SU-DHL-6 (cell line): ENCODE results near the gene TIMM10.
A peak's percentile ranks its signal among the peaks of the same experiment; 100 is the strongest.

Experiments
- H2AFZ ChIP-seq: fragments of 200-600 bp; sonication (generic); 2 replicates; pipeline ENCODE4 v1.6.1; 2014; ENCODE audit warnings: low read depth, mild to moderate bottlenecking, moderate library complexity, mixed read lengths, antibody characterized with exemption, low read length; ENCODE audit not compliant: severe bottlenecking
- H3F3A ChIP-seq: fragments of 200-600 bp; shearing (Covaris generic); 2 replicates; pipeline ENCODE4 v1.6.0; 2016; ENCODE audit warnings: antibody characterized with exemption, mild to moderate bottlenecking; ENCODE audit not compliant: insufficient read depth
- H3K27ac ChIP-seq: fragments of 200-600 bp; sonication (generic); 2 replicates; pipeline ENCODE4 v1.5.1; 2016; ENCODE audit warnings: low read depth, mild to moderate bottlenecking, low read length, moderate library complexity, mixed read lengths
- H3K27me3 ChIP-seq: fragments of 200-600 bp; sonication (generic), shearing (Covaris generic); 2 replicates; pipeline ENCODE4 v1.6.0; 2014; ENCODE audit warnings: mild to moderate bottlenecking, low read length
- H3K36me3 ChIP-seq: fragments of 200-600 bp; sonication (generic); 2 replicates; pipeline ENCODE4 v1.6.1; 2014; ENCODE audit warnings: mild to moderate bottlenecking, low read length, mixed read lengths
- H3K4me2 ChIP-seq: fragments of 300-600, 200-600 bp; shearing (Covaris generic), sonication (generic); 2 replicates; pipeline ENCODE4 v1.6.0; 2014; ENCODE audit warnings: low read length, low read depth, mild to moderate bottlenecking; ENCODE audit not compliant: poor library complexity, severe bottlenecking
- H3K4me3 ChIP-seq: fragments of 200-600 bp; sonication (generic); 2 replicates; pipeline ENCODE4 v1.5.1; 2014; ENCODE audit warnings: antibody characterized with exemption, low read length, mild to moderate bottlenecking, mixed read lengths; ENCODE audit not compliant: insufficient read depth, poor library complexity, severe bottlenecking
- H3K79me2 ChIP-seq: fragments of 200-600 bp; sonication (generic); 2 replicates; pipeline ENCODE4 v1.6.1; 2014; ENCODE audit warnings: mild to moderate bottlenecking, low read length, moderate library complexity; ENCODE audit not compliant: insufficient read depth
- H3K9ac ChIP-seq: fragments of 200-600 bp; sonication (generic); 2 replicates; pipeline ENCODE4 v1.7.0; 2014; ENCODE audit warnings: mild to moderate bottlenecking, low read length
- H3K9me2 ChIP-seq: fragments of 200-600 bp; sonication (generic); replicated peaks from 2 replicates; pipeline ENCODE4 v1.6.1; 2014; ENCODE audit warnings: low read length; ENCODE audit not compliant: insufficient read depth
- H3K9me3 ChIP-seq: fragments of 200-600 bp; sonication (generic); 2 replicates; pipeline ENCODE4 v1.6.1; 2014; ENCODE audit warnings: low read length, mixed read lengths; ENCODE audit not compliant: insufficient read depth
- H4K20me1 ChIP-seq: fragments of 200-600 bp; sonication (generic); 2 replicates; pipeline ENCODE4 v1.6.1; 2014; ENCODE audit warnings: low read depth, mild to moderate bottlenecking, antibody characterized with exemption, low read length, moderate library complexity, mixed read lengths
- EZH2phosphoT487 ChIP-seq: fragments of 200-600 bp; sonication (generic), shearing (Covaris generic); conservative IDR thresholded peaks from 2 replicates; pipeline ENCODE4 v1.6.1; 2018; ENCODE audit warnings: mild to moderate bottlenecking, antibody characterized with exemption, low read length, moderate library complexity, mixed read lengths
- TF ChIP-seq, protein P1 (sequence below): fragments of 200-600 bp; sonication (generic); IDR thresholded peaks from one replicate; pipeline ENCODE4 v1.5.1; 2017; ENCODE audit warnings: antibody characterized with exemption, mild to moderate bottlenecking, low read length, moderate library complexity; ENCODE audit not compliant: insufficient read depth, poor library complexity, severe bottlenecking

The TIMM10 gene

DNA sequence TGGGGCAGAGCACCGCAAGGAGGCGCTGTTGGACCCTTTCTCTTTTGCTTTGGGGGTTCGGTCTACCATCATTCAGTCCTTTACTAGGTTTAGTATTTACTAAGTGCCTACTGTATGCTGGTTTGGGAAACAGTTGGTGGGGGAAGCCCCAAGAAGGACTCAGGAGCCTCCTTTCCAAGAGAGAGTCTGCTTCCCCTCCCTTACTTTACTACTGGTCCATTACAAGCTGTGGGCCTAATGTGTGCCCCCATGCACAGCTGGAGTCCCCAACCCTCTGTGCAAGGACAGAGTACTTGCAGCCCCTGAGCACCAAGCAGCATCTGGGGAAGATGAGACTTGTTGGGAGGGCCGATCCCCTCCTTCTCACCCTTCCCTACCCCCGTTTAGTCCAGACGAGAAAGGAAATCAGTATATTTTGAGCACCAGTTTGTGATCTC, 37.8 kb upstream of the TIMM10 start:
- H3K79me2 ChIP-seq: no peaks in the 10 kb centered on the region
- H3K9me2 ChIP-seq: no peaks in the 10 kb centered on the region
- H3K27ac ChIP-seq: no peak overlapping the region
- TF ChIP-seq, protein P1, sequence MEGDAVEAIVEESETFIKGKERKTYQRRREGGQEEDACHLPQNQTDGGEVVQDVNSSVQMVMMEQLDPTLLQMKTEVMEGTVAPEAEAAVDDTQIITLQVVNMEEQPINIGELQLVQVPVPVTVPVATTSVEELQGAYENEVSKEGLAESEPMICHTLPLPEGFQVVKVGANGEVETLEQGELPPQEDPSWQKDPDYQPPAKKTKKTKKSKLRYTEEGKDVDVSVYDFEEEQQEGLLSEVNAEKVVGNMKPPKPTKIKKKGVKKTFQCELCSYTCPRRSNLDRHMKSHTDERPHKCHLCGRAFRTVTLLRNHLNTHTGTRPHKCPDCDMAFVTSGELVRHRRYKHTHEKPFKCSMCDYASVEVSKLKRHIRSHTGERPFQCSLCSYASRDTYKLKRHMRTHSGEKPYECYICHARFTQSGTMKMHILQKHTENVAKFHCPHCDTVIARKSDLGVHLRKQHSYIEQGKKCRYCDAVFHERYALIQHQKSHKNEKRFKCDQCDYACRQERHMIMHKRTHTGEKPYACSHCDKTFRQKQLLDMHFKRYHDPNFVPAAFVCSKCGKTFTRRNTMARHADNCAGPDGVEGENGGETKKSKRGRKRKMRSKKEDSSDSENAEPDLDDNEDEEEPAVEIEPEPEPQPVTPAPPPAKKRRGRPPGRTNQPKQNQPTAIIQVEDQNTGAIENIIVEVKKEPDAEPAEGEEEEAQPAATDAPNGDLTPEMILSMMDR: no peak
- TF ChIP-seq EZH2phosphoT487: no peak
- peak overlapping the region; percentile 82 for H2AFZ ChIP-seq
- H3K36me3 ChIP-seq: no peaks in the 10 kb centered on the region
- peak overlapping the region; percentile 61 for H3K9ac ChIP-seq
- no peaks in the 10 kb centered on the region for H3K9me3 ChIP-seq
- no peaks in the 10 kb centered on the region for H4K20me1 ChIP-seq
- H3K4me2 ChIP-seq: peak overlapping the region; percentile 62
- H3K27me3 ChIP-seq: no peaks in the 10 kb centered on the region
- peak overlapping the region; percentile 67 for H3K4me3 ChIP-seq
- peaks cover 7% of the 10 kb centered on the region; the same call in 1 of the 2 replicates for H3F3A ChIP-seq

DNA sequence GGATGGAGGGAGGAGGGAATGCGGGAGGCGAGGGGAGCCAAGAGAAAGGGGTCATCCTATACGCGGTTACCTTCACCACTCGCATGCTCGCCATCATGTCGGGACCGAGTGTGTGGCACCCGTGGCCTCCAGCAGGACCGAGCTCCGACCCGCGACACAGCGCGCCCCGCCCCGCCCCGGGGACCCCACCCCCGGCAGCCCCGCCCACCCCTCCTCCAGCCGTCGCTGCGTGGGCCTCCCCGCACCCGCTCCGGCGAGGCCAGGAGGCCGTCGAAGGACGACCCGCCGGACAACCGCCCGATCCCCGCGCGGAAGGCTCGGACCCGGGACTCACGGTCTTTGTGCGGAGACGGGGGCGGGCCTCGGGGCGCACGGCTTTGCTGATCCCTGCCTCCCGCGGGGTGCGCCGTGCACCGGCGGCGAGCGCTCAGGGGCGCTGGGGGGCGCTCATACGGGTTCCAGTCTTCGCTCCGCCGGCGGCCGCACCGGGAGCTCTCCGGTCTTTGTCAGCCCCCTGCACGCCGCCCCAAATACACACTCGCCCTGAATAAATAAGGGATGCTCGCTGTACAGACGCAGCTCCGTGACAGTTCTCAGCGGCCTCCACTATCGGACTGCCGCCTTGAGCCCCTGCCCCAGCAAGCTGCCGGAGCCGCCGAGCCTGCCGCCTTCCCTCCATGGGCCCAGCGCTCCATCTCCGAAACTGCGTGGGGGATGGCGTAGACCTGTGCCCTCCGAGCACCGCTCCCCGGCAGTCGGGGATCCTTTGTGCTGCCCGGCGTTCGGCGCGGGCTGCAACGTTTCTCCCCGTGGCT, 37.2 kb upstream of the TIMM10 start, which contains the start of gene UBE2L6:
Gene UBE2L6 (minus strand): TSS at position 158 of the 815 bp plus-strand sequence. CDS start 61 bp downstream, at position 97.
- H3F3A ChIP-seq: peaks cover 7% of the 10 kb centered on the region; the same call in 1 of the 2 replicates
- no peaks in the 10 kb centered on the region for H3K9me3 ChIP-seq
- H3K27ac ChIP-seq: 0 out of 2 replicates have a peak within 1 kb of the TSS, but pooled peaks have one; percentile 24

DNA sequence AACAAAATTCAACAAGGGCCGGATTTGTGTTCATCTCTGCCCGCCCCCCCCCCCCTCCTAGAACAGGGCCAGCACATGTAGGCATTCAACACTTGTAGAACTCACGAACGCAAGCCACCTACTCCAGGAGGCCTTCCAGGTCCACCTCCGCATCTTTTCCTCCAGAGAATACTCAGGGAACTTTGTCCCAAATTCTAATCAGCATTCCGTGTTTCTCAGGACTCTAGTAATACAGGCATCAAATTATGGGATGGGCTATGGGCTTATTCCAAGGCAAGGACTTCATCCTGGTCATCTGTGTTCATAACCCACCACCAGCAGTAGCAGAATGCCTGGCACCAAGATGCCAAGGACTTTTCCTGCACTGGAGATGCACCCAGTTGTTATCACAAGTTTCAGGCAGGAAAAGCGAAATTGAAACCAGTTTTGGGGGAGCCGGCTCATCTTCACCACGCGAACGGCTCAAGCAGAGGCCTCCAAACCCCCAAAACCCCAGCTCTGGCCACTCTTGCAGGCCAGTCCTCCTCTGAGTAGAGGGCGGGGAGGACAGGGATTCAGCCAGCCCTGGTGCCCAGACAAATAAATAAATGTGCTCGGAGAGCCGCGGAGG, 36.5 kb upstream of the TIMM10 start:
- TF ChIP-seq, protein P1: no peak
- no peak for TF ChIP-seq EZH2phosphoT487

More for the DNA sequence above, 37.2 kb upstream of the TIMM10 start, which contains the start of gene UBE2L6:
- H3K27me3 ChIP-seq: no peaks in the 10 kb centered on the region
- H3K9ac ChIP-seq: peak within 1 kb of the TSS; percentile 61
- H3K79me2 ChIP-seq: no peaks in the 10 kb centered on the region
- peak within 1 kb of the TSS; percentile 82 for H2AFZ ChIP-seq
- H3K4me2 ChIP-seq: peak within 1 kb of the TSS; percentile 62
- peak within 1 kb of the TSS; percentile 67 for H3K4me3 ChIP-seq
- H3K36me3 ChIP-seq: no peaks in the 10 kb centered on the region
- H3K9me2 ChIP-seq: no peaks in the 10 kb centered on the region
- H4K20me1 ChIP-seq: no peaks in the 10 kb centered on the region
- TF ChIP-seq EZH2phosphoT487: no peak
- TF ChIP-seq, protein P1: peak; percentile 97

More for the DNA sequence above, 36.5 kb upstream of the TIMM10 start:
- H3K27ac ChIP-seq: no peak overlapping the region
- no peaks in the 10 kb centered on the region for H3K9me2 ChIP-seq
- peak overlapping the region; percentile 62 for H3K4me2 ChIP-seq
- H2AFZ ChIP-seq: peak overlapping the region; percentile 64
- peak overlapping the region; percentile 67 for H3K4me3 ChIP-seq
- peak overlapping the region; percentile 61 for H3K9ac ChIP-seq
- no peaks in the 10 kb centered on the region for H3K79me2 ChIP-seq
- H3K36me3 ChIP-seq: no peaks in the 10 kb centered on the region
- H3K9me3 ChIP-seq: no peaks in the 10 kb centered on the region
- H3F3A ChIP-seq: peaks cover 7% of the 10 kb centered on the region; the same call in 1 of the 2 replicates
- H4K20me1 ChIP-seq: no peaks in the 10 kb centered on the region
- no peaks in the 10 kb centered on the region for H3K27me3 ChIP-seq
